SK-N-SH (cell line): ENCODE results near the gene ZYG11B. TPM values are rescaled to one million over a fixed set of nuclear protein-coding genes. Genes with fewer than 3 reads are reported as not detected.

Experiments
- CTCF ChIA-PET: fragments of 300-600, 350-600 bp; formaldehyde crosslinking; extraction: SDS; loops from one replicate; lab custom pipeline; 2021; lab: Yijun Ruan, JAX
- POLR2A ChIA-PET: fragments of 350-600 bp; sonication (Branson Sonifier 250); formaldehyde crosslinking; extraction: SDS; loops from one replicate; lab custom pipeline; 2020; ENCODE audit warnings: antibody characterized with exemption, inconsistent platforms; lab: Yijun Ruan, JAX
- DNase-seq: peaks from one replicate; pipeline ENCODE4 v3.0.0; 2012
- H2AFZ ChIP-seq: fragments of 200-600 bp; sonication (generic); 2 replicates; pipeline ENCODE4 v1.8.1; 2016; ENCODE audit warnings: antibody characterized with exemption, mild to moderate bottlenecking, low read depth
- H3F3A ChIP-seq: fragments of 200-600 bp; sonication (generic); replicated peaks from 2 replicates; pipeline ENCODE3; 2016; ENCODE audit warnings: antibody characterized with exemption, mild to moderate bottlenecking; ENCODE audit not compliant: insufficient read depth
- H3K27ac ChIP-seq, 2 experiments: fragments of 200-500 bp in 1 of 2; fragments of 200-600 bp in 1 of 2; sonication (Bioruptor generic) in 1 of 2; sonication (generic), shearing (Covaris generic) in 1 of 2; 2 replicates each; pipeline versions ENCODE4 v1.5.1 to v1.6.1; 2014 to 2016; ENCODE audit warnings: low read depth in 2 of 2, inconsistent platforms in 1 of 2, low read length in 1 of 2, mild to moderate bottlenecking in 1 of 2, mixed read lengths in 1 of 2
- H3K27me3 ChIP-seq: fragments of 200-600 bp; sonication (generic), shearing (Covaris generic); 2 replicates; pipeline ENCODE4 v1.6.1; 2016; ENCODE audit warnings: mixed run types; ENCODE audit not compliant: insufficient read depth
- H3K36me3 ChIP-seq, 2 experiments: fragments of 200-500 bp in 1 of 2; fragments of 200-600 bp in 1 of 2; sonication (Bioruptor generic) in 1 of 2; sonication (generic) in 1 of 2; replicated peaks in 1 of 2; 2 replicates each; pipeline versions ENCODE3 to v1.5.1; 2014 to 2016; ENCODE audit warnings: low read length in 1 of 2, mild to moderate bottlenecking in 1 of 2; ENCODE audit not compliant: insufficient read depth in 2 of 2, control insufficient read depth in 1 of 2
- H3K4me1 ChIP-seq, 2 experiments: fragments of 200-500 bp in 1 of 2; fragments of 200-600 bp in 1 of 2; sonication (Bioruptor generic) in 1 of 2; sonication (generic), shearing (Covaris generic) in 1 of 2; 2 replicates each; pipeline versions ENCODE4 v1.5.1 to v1.6.1; 2014 to 2016; ENCODE audit warnings: low read depth in 1 of 2, low read length in 1 of 2, mixed run types in 1 of 2; ENCODE audit not compliant: insufficient read depth in 2 of 2, control insufficient read depth in 1 of 2
- H3K4me2 ChIP-seq: fragments of 200-600 bp; sonication (generic), shearing (Covaris generic); 2 replicates; pipeline ENCODE4 v1.6.1; 2017; ENCODE audit warnings: mixed run types
- H3K4me3 ChIP-seq, 2 experiments: fragments of 200-500 bp in 1 of 2; fragments of 200-600 bp in 1 of 2; sonication (Bioruptor generic) in 1 of 2; sonication (generic), shearing (Covaris generic) in 1 of 2; 2 replicates each; pipeline versions ENCODE4 v1.5.1 to v1.8.1; 2014 to 2016; ENCODE audit warnings: low read depth in 2 of 2, inconsistent platforms in 1 of 2, low read length in 1 of 2, mild to moderate bottlenecking in 1 of 2, mixed read lengths in 1 of 2, moderate library complexity in 1 of 2
- H3K79me2 ChIP-seq: fragments of 200-600 bp; sonication (generic); 2 replicates; pipeline ENCODE4 v1.8.1; 2017; ENCODE audit warnings: mild to moderate bottlenecking; ENCODE audit not compliant: insufficient read depth
- H3K9ac ChIP-seq: fragments of 200-600 bp; sonication (generic); 2 replicates; pipeline ENCODE4 v1.6.1; 2017; ENCODE audit warnings: mixed run types
- H3K9me2 ChIP-seq: fragments of 200-600 bp; sonication (generic); 2 replicates; pipeline ENCODE4 v1.6.1; 2017; ENCODE audit warnings: mixed run types
- H3K9me3 ChIP-seq: fragments of 200-600 bp; sonication (generic); 2 replicates; pipeline ENCODE4 v1.6.1; 2017; ENCODE audit warnings: mixed run types, mild to moderate bottlenecking, moderate library complexity
- H4K20me1 ChIP-seq: fragments of 200-600 bp; sonication (generic); 2 replicates; pipeline ENCODE4 v1.6.1; 2017; ENCODE audit warnings: mild to moderate bottlenecking, mixed run types; ENCODE audit not compliant: insufficient read depth
- ELF1 ChIP-seq: IDR thresholded peaks from 2 replicates; pipeline ENCODE4 v1.4.0; 2012
- EZH2phosphoT487 ChIP-seq: fragments of 200-600 bp; sonication (generic); IDR thresholded peaks from 2 replicates; pipeline ENCODE4 v1.6.1; 2017; ENCODE audit warnings: low read depth, mixed run types, mild to moderate bottlenecking, antibody characterized with exemption, moderate library complexity, borderline replicate concordance
- FOSL2 ChIP-seq: IDR thresholded peaks from 2 replicates; pipeline ENCODE4 v1.4.0; 2012; ENCODE audit warnings: low read depth, mild to moderate bottlenecking, moderate library complexity, borderline replicate concordance
- IRF3 ChIP-seq: fragments of 150-350 bp; IDR thresholded peaks from 2 replicates; pipeline ENCODE4 v1.6.1; 2016; ENCODE audit warnings: mild to moderate bottlenecking, low read depth, low read length
- JUND ChIP-seq: IDR thresholded peaks from 2 replicates; pipeline ENCODE4 v1.4.0; 2012
- MEF2A ChIP-seq: IDR thresholded peaks from 2 replicates; pipeline ENCODE4 v1.4.0; 2012; ENCODE audit warnings: low read depth, borderline replicate concordance
- MXI1 ChIP-seq: IDR thresholded peaks from 2 replicates; pipeline ENCODE4 v1.6.1; 2012; ENCODE audit warnings: mild to moderate bottlenecking, low read depth, low read length, improper control_type of control experiment
- NFIC ChIP-seq: IDR thresholded peaks from 2 replicates; pipeline ENCODE4 v1.4.0; 2012; ENCODE audit warnings: borderline replicate concordance
- NRF1 ChIP-seq: IDR thresholded peaks from 2 replicates; pipeline ENCODE4 v1.6.1; 2012; ENCODE audit warnings: low read depth, mild to moderate bottlenecking, low read length
- POLR2AphosphoS5 ChIP-seq: IDR thresholded peaks from 2 replicates; pipeline ENCODE4 v1.6.1; 2012; ENCODE audit warnings: low read depth, low read length
- RCOR1 ChIP-seq: fragments of 150-350 bp; IDR thresholded peaks from 2 replicates; pipeline ENCODE4 v1.6.1; 2017; ENCODE audit warnings: antibody characterized with exemption, low read length
- RFX5 ChIP-seq: IDR thresholded peaks from 2 replicates; pipeline ENCODE4 v1.6.1; 2012; ENCODE audit warnings: mild to moderate bottlenecking, improper control_type of control experiment, low read length
- RXRA ChIP-seq: IDR thresholded peaks from 2 replicates; pipeline ENCODE4 v1.4.0; 2012; ENCODE audit warnings: low read depth, mild to moderate bottlenecking, borderline replicate concordance
- SIN3A ChIP-seq: IDR thresholded peaks from 2 replicates; pipeline ENCODE4 v1.6.1; 2012; ENCODE audit warnings: low read depth, mild to moderate bottlenecking, low read length, moderate library complexity, borderline replicate concordance
- USF1 ChIP-seq: IDR thresholded peaks from 2 replicates; pipeline ENCODE4 v1.4.0; 2012; ENCODE audit warnings: low read depth, borderline replicate concordance
- USF2 ChIP-seq: fragments of 150-350 bp; IDR thresholded peaks from 2 replicates; pipeline ENCODE4 v1.6.1; 2017; ENCODE audit warnings: antibody characterized with exemption, low read length, low read depth, borderline replicate concordance
- ZBTB33 ChIP-seq: IDR thresholded peaks from 2 replicates; pipeline ENCODE4 v1.4.0; 2012; ENCODE audit warnings: low read depth, borderline replicate concordance
- WGBS: methylation state at CpG from one replicate; pipeline ENCODE4 v1.1.6; 2017; ENCODE audit warnings: low lambda C conversion rate; 5-methylcytosine and 5-hydroxymethylcytosine counted together
- polyA plus RNA-seq, 3 experiments: library from polyadenylated mRNA; depleted of rRNA; stranded (reverse); fragments of >200 nt; gene quantifications; 2 replicates each; pipeline ENCODE4 v1.2.3, GENCODE V29; 2012

The ZYG11B gene
- polyA plus RNA-seq, 1 of the 3 experiments (the other 2 are of a cell fraction), result 5.8 TPM

GRCh38 chr1:52751589-52752483 lies 25.6 kb downstream of the ZYG11B start:
- no peak for DNase-seq
- Histone ChIP-seq H3K27me3 (no peaks in the 10 kb centered on the region), H3K27ac (no peak overlapping the region)
- TF ChIP-seq MXI1, result no peak
- TF ChIP-seq NFIC, result peak; percentile 51; the same call in 1 of the 2 replicates
- TF ChIP-seq, all 33 proteins: peak for 1
- peaks cover 6% of the 10 kb centered on the region; the same call in 1 of the 2 replicates for H4K20me1 ChIP-seq
- no peak overlapping the region for H3K4me3 ChIP-seq
- POLR2A ChIA-PET, result interaction anchor here (1.0 kb wide), 1 partner anchor 30 kb away, joined by 3 read pairs; no protein-coding TSS in a partner anchor
- no peak overlapping the region for H2AFZ ChIP-seq
- WGBS, result 50% methylated on average over 3 of the region's 3 CpGs
- no peaks in the 10 kb centered on the region for H3K9me2 ChIP-seq
- peaks cover 3 to 11% of the 10 kb centered on the region in 2 experiments; a peak in 2 of 4 replicates for H3K4me1 ChIP-seq
- peak overlapping the region; percentile 47 for H3K4me2 ChIP-seq
- peaks cover 68% of the 10 kb centered on the region for H3K79me2 ChIP-seq
- H3K9ac ChIP-seq, result no peak overlapping the region
- H3F3A ChIP-seq, result peaks cover 4% of the 10 kb centered on the region
- H3K36me3 ChIP-seq, result peaks cover 0 to 6% of the 10 kb centered on the region in 2 experiments
- no peaks in the 10 kb centered on the region for H3K9me3 ChIP-seq
- CTCF ChIA-PET, result interaction anchor here (1.5 kb wide), 1 partner anchor 64 kb away, joined by 4 read pairs; no protein-coding TSS in a partner anchor

- Histone ChIP-seq H3K9me2 (no peaks in the 10 kb centered on the region), H4K20me1 (peaks cover 3% of the 10 kb centered on the region; the same call in 1 of the 2 replicates), H3K9me3 (no peaks in the 10 kb centered on the region), H3K79me2 (peaks cover 62% of the 10 kb centered on the region), H3K4me2 (no peak overlapping the region), H3F3A (peaks cover 4% of the 10 kb centered on the region), H3K9ac (no peak overlapping the region), H2AFZ (no peak overlapping the region), H3K4me3 (no peak overlapping the region), H3K27me3 (no peaks in the 10 kb centered on the region), H3K36me3 (peaks cover 0 to 9% of the 10 kb centered on the region in 2 experiments), H3K4me1 (peaks cover 3 to 11% of the 10 kb centered on the region in 2 experiments; a peak in 2 of 4 replicates), H3K27ac (no peak overlapping the region)
- no peak for DNase-seq
- POLR2A ChIA-PET, result no interaction called here
- CTCF ChIA-PET, result no interaction called here
- 95% methylated on average over 2 of the region's 2 CpGs for WGBS
- TF ChIP-seq JUND (no peak), NFIC (no peak), SIN3A (no peak), RCOR1 (no peak), POLR2AphosphoS5 (no peak), NRF1 (no peak), FOSL2 (no peak), ZBTB33 (no peak), MEF2A (no peak), RFX5 (no peak), RXRA (no peak), USF1 (no peak), EZH2phosphoT487 (no peak), ELF1 (no peak), USF2 (no peak), IRF3 (no peak)
These were observed 26.2 kb downstream of the ZYG11B start for GRCh38 chr1:52752484-52752826.
